Left forelimb (tissue), 1 donor: ENCODE data around the gene LCORL.
"Not testable (repeated sequence)": the region's sequence is repeated elsewhere in the genome, so short reads cannot be mapped to it uniquely, and the experiment has no call there.

Experiments
- DNase-seq: peaks from one replicate; pipeline ENCODE4 v3.0.0-alpha.2; 2018; ENCODE audit warnings: low spot score

LCORL gene

GRCh38 chr4:17851959-17852358, 169.6 kb downstream of the LCORL start:
- DNase-seq = no peak

GRCh38 chr4:17850295-17850694, 171.3 kb downstream of the LCORL start:
- not testable (repeated sequence) for DNase-seq

DNA sequence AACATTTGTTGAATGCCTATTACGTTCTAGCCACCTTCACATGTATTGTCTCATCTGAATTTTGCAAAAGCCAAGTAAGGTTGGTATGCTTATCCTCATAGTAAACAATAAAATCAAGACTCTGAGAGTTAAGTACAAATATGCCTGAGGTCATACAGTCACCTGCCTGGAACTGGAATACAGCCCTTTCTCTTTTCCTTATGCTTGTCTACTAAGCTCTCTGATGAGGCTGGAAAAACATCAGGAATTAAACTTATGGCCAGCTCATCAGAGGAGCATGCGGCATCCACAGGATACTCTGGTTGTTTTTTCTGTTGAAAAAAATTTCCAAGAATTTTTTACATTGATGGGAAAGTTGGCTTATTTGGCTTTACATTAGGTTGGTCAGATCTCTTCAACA, 175.3 kb downstream of the LCORL start:
- no peak for DNase-seq

DNA sequence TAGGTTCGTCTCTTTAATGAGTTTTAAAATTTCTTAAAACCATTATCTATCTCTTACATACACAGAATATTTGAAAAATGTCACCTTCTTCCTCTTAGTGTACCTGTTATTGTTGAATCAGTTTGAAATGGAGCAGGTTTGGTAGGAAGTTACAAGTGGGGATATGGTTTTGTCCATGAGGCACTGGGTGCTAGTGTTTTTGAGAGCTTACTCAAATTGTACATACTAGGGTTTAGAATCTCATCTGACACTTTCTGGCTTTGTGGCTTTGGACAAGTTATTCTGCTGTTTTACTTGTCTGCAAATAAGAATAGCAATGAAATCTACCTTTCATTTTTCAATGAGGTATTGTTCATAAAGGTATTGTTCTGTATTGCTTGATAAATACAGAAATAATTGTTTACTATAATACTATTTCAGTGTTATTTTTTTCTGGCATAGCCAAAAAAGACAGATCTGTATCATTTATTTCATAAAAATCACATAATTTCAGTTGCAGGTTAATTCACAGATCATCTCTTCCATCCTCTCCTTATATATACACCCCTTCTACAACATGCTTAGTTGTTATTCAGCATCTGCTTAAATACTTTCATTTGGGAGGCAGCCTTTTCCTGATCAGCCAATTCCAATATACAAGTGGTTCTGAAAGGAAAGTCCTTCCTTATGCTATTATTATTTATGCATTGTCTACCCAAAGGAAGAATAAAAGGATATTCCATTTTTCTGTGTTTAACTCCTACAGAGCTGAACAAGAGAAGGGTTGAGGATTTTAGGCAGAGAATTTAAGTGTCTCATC, 197.5 kb downstream of the LCORL start:
- no peak for DNase-seq

- no peak for DNase-seq
These were observed 204.5 kb downstream of the LCORL start for GRCh38 chr4:17817027-17817426.

DNA sequence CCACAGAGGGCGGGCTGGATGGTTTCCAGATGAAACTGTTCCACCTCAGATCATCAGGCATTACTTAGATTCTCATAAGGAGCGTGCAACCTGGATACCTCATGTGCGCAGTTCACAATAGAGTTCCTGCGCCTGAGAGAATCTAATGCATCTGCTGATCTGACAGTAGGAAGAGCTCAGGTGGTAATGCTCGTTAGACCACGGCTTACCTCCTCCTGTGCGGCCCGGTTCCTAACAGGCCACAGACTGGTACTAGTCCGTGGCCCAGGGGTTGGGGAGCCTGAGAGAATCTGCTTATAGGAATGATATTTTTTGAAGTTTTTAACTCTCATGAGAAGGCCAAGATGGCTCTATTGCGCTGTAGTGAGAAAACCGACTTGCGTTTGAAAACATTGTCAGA, 205.4 kb downstream of the LCORL start:
- DNase-seq = no peak

DNA sequence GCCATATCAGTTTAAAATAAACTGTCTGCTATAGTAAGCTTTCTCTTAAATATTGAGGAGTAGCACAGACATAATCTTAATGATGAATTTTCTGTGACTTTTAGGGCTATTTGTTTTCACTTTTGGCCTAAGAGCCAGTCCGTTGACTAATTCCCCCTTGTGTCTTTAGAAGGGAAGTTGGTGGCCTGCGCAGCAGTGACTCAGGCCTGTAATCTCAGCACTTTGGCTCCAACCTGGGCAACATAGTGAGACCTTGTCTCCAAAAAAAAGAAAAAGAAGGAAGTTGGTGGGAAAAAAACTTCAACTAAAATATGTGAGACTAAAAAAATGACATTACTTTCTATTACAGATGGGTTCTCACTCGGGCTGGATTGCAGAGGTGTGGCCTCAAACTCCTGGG, 207.4 kb downstream of the LCORL start:
- no peak for DNase-seq

DNA sequence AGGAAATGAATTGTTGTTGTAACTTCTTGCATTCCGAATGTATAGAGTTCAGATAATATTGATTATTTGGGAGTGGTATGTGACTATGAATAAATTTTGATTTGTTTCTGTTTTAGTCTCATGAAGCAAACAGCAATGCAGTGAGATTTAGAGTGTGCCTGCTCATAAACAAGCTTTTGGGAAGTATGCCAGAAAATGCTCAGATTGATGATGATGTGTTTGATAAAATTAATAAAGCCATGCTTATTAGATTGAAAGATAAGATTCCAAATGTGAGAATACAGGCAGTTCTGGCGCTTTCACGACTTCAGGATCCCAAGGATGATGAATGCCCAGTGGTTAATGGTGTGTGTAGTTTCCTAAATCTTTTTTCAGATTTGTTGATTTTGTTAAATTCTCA, 208.8 kb downstream of the LCORL start:
- DNase-seq = no peak

DNA sequence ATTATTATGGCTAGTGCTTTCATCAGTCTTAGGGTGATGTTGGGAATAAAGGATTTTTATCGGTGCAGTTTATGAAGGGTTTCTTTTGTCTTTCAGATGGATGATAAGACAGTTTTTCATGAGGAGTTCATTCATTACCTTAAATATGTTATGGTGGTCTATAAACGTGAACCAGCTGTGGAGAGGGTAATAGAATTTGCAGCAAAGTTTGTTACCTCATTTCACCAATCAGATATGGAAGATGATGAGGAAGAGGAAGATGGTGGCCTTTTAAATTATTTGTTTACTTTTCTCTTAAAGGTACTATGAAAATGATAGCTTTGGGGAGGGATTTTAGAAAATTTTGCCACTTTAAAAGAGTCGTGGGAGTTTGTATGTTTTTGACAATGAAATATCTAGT, 209.4 kb downstream of the LCORL start:
- DNase-seq = no peak

- DNase-seq = no peak
These were observed 210.4 kb downstream of the LCORL start for GRCh38 chr4:17811078-17811603.

DNA sequence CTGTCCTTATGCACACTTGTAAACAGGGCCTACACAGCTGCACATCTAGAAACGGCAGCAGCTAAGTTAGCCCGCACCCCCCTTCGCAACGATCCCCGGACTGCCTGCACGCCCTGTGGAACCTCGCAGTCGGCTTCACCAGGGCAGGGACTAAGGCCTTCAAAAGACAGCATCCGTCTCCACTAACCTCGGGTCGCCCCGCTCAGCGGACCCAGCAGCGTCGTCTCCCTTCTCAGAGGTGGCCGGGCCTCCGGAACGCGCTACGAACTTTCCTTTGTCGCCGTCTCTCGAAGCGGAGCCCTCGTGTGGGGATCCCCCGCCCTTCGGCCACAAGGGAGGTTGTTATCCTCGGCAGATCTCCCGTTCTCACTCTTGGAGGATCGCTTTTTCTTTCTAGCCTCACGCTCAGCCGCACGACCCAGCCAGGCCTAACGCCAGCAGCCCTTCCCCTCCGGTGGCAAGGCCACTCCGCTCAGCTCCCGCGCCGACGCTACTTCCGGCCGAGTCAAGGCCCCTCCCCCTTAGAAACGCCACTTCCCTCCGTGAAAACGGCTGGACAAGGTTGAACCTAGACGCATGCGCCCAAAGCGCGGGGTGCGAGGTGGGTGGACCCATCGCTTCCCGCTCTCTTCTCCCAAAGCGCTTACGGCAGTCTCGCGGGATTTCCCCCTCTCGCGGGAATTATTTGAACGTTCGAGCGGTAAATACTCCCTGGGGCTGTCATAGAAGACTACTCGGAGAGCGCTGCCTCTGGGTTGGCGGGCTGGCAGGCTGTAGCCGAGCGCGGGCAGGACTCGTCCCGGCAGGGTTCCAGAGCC, 211.1 kb downstream of the LCORL start, which contains the start of the genes DCAF16 and NCAPG:
TSS of gene DCAF16 (minus strand) at position 498 of the 818 bp plus-strand sequence. CDS start 6,616 bp downstream, outside the sequence.
TSS of gene NCAPG (plus strand) at position 720 of the 818 bp plus-strand sequence. CDS start 99 bp downstream, outside the sequence.
- DNase-seq = peak; percentile 99

DNA sequence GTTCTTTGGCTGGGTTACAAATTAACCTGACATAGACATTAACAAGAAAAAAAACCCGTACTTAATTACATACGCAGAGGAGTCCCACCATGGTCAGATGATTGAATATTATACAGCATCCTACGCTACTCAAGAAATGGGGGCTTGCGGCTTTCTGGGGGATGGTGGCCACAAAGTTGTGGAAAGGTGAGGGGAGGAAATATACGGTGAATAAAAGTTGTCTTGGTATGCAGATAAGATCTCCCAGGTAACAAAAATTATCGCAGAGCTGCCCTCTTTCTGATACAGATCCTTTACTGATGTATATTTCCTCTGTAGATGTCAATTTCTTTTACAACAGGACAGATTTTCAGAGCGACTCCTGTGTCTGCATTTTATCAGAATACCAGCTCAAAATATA, 211.9 kb downstream of the LCORL start:
- no peak for DNase-seq

DNA sequence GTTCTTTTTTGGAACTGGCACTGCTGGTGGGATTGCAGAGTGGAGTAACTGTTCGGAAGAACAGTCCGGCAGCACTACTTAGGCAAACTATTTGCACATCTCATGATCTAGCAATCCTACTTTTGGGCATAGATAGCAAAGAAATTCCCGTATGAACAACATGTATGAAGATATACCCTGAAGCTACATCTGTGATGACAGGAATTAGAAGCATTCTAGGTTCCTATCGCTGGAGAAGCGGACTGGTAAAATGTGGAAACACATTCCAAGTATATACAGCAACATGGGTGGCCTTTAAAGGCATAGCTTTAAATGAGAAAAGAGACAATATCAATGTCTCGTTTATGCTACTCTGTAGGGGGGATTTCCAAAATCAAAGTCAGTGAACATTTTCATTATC, 214.1 kb downstream of the LCORL start:
- no peak for DNase-seq

GRCh38 chr4:17805580-17806155, 215.9 kb downstream of the LCORL start:
- DNase-seq = no peak

- no peak for DNase-seq
These were observed 223.7 kb downstream of the LCORL start for GRCh38 chr4:17797808-17798207.

- DNase-seq = no peak
These were observed 226.8 kb downstream of the LCORL start for GRCh38 chr4:17794730-17795129.
